CD4-positive, alpha-beta T cell treated with Interleukin-6 for 4 hours (primary cell): Measurements from ENCODE around the gene MEAK7.

Experiments used
- DNase-seq: peaks from one replicate; pipeline ENCODE4 v3.0.0-alpha.2; 2020; ENCODE audit warnings: mixed read lengths

Gene MEAK7

GRCh38 chr16:84462296-84463210 lies 41.9 kb downstream of the MEAK7 start:
- no peak for DNase-seq

DNA sequence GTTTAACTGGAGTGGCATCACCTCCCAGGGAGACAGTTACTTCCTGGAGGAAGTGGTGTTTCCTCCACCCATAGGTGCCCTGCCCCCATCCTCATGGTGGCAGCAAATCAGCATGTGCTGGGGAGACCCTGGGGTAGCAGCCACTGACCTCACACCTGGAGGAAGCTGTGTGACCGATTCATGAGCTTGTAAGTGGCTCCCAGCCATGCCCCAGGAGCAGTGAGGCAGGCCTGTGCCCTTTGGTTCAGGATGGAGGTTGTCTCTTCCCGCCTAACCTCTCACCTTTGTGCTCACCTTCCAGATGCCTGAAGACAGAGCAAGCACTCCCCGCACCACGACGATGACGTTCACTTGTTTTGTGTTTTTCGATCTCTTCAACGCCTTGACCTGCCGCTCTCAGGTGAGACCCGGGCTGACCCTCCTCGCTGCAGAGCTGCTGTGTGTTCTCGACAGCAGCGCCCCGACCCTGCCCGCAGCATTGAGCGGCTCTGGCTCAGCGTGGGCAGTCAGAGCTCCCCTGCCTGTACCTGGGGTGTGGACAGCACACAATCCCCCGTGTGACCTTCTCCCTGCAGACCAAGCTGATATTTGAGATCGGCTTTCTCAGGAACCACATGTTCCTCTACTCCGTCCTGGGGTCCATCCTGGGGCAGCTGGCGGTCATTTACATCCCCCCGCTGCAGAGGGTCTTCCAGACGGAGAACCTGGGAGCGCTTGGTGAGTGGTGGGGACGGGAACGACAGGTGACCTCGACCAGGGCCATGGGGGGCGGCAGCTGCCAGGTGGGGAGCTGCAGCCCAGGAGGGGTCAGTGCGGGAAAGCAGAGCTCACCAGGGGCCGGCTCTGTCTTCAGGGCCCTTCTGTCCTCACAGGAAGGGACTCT lies 42.8 kb downstream of the MEAK7 start:
- no peak for DNase-seq

GRCh38 chr16:84461029-84461412 lies 43.4 kb downstream of the MEAK7 start:
- no peak for DNase-seq

GRCh38 chr16:84460406-84461028 lies 43.9 kb downstream of the MEAK7 start:
- DNase-seq, result no peak

DNA sequence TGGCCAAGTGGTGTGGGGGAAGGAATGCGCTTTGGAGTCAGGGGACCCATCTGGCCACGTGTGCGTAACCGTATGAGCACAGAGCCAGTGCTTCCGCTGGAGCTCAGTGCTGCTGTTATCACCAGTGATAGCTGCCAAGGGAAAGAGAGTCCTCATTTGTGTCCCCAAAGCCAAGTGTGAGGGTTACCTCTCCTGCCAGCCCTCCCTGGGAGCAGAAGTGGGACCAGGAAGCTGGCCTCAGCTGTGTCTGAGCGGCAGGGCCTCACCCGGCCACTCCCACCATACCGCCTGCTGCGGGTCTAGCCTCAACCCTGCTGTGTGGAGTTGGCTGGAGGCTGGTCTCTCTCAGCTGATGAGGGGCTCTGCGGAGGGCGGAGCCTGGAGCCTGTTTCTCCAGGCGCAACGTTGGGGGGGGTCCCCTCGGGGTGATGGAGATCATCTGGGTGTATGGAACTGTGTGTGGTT lies 44.5 kb downstream of the MEAK7 start:
- no peak for DNase-seq

DNA sequence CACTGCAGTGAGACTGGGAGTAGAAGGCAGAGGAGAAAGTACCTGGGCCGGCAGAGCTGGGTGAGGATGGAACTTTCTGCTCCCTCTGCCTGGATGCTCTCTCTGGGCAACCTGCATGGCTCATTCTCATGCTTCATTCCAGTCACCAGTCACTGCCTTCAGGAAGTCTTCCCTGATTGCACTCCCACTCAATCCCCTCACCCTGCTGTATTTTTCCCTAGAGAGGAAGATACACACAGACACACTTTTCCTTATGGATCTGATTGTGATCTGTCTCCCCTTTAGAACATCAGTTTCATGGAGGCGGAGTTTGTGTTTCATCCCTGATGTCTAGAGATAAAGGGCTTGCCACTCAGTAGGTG lies 44.9 kb downstream of the MEAK7 start:
- DNase-seq, result no peak

GRCh38 chr16:84458606-84459532 lies 45.6 kb downstream of the MEAK7 start:
- no peak for DNase-seq

DNA sequence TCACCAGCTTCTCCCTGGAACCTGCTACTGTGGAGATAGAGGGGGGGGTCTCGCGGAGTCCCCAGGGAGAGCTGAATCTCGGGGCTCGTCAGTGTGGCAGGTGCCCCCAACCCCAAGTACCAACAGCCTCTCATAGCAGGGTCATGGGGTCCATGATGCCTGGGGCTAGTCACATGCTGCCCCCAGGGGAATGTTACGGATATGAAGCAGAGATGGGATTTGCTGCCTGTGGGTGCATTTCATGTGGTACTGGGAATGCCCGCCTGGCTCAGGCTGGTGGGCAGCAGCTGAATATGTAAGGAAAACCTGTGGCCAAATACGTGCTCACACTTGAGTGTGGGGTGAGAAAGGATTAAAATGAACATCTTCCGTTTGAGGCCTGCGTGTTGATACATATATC lies 49.4 kb downstream of the MEAK7 start:
- no peak for DNase-seq
